ENCODE data around the gene AMBRA1.

Gene AMBRA1

DNA sequence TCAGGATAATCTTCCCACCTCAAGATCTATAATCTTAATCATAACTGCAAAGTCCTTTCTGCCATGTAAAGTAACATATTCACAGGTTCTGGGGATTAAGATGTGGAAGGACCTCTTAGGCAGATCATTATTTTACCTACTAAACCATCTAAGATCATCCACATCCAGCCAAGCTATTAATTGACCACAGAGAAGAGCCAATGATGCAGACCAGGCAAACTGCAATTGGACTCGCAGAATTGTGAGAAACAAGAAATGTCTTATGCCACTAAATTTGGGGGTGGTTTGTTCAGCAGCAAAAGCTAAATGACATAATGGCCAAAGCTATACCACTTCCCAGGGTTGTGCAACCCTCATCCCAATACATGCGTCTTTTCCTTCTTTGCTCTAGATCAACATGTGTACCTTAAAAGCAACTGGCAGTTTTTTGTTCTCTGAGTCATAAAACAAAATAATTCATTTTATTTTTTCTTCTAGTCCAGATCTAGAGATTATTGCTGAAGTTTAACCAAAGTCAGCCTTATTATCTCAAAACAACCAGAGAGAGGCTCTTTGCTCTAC, 113.6 kb downstream of the AMBRA1 start:
- H3K36me3 Mint-ChIP-seq (ENCODE audit: low read depth) = no peaks in the 10 kb centered on the region
- peaks cover 4% of the 10 kb centered on the region for H3K4me1 Mint-ChIP-seq
- TF ChIP-seq, protein P1, sequence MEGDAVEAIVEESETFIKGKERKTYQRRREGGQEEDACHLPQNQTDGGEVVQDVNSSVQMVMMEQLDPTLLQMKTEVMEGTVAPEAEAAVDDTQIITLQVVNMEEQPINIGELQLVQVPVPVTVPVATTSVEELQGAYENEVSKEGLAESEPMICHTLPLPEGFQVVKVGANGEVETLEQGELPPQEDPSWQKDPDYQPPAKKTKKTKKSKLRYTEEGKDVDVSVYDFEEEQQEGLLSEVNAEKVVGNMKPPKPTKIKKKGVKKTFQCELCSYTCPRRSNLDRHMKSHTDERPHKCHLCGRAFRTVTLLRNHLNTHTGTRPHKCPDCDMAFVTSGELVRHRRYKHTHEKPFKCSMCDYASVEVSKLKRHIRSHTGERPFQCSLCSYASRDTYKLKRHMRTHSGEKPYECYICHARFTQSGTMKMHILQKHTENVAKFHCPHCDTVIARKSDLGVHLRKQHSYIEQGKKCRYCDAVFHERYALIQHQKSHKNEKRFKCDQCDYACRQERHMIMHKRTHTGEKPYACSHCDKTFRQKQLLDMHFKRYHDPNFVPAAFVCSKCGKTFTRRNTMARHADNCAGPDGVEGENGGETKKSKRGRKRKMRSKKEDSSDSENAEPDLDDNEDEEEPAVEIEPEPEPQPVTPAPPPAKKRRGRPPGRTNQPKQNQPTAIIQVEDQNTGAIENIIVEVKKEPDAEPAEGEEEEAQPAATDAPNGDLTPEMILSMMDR (IDR thresholded peaks at IDR 0.05) = no peak
- no peaks in the 10 kb centered on the region for H3K9me3 Mint-ChIP-seq
- no peak overlapping the region for H3K4me3 Mint-ChIP-seq
- no peaks in the 10 kb centered on the region for H3K27me3 Mint-ChIP-seq (ENCODE audit: low read depth, poor library complexity)
- H3K27ac Mint-ChIP-seq = no peak overlapping the region
- no peak for DNase-seq

DNA sequence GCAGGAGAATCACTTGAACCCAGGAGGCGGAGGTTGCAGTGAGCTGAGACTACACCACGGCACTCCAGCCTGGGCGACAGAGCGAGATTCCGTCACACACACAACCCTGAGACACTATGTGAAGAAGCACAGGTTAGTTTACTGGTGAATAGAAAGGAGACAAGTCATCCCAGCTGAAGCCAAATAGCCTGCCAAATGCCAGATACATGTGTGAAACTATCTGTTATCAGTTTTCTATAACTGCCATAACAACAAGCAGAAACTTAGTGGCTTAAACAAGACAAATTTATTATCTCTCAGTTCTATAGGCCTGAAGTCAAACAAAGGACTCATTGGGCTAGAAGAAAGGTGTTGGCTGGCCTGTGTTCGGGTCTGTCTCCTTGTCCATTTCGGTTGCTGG, 114.2 kb downstream of the AMBRA1 start:
- no peaks in the 10 kb centered on the region for H3K9me3 Mint-ChIP-seq
- no peaks in the 10 kb centered on the region for H3K36me3 Mint-ChIP-seq (ENCODE audit: low read depth)
- TF ChIP-seq, protein P1 (IDR thresholded peaks at IDR 0.05) = no peak
- no peak overlapping the region for H3K4me3 Mint-ChIP-seq
- H3K4me1 Mint-ChIP-seq = peaks cover 4% of the 10 kb centered on the region
- no peaks in the 10 kb centered on the region for H3K27me3 Mint-ChIP-seq (ENCODE audit: low read depth, poor library complexity)
- no peak for DNase-seq
- no peak overlapping the region for H3K27ac Mint-ChIP-seq

DNA sequence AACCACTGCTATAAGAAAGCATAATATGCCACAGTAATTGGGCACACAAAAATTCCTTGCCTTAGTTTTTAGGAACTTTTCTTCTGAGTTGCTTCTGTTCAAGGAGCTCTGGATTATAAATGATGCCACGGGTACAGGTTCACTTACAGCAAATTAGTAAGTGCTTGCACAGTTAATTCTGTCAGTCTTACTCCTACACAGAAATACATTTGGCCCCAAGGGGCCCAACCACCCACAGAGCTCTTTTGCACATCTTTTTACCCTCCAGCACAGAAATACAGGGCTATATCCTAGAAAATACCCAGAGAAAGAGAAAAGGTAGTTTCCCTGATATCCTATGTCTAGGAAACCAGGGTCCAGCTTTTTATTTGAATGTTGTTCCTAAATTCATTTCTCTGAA, 115.6 kb downstream of the AMBRA1 start:
- Mint-ChIP-seq H3K4me1 (peaks cover 7% of the 10 kb centered on the region), H3K9me3 (no peaks in the 10 kb centered on the region), H3K4me3 (no peak overlapping the region), H3K27me3 (ENCODE audit: low read depth, poor library complexity) (peaks cover under 1% of the 10 kb centered on the region), H3K27ac (no peak overlapping the region), H3K36me3 (ENCODE audit: low read depth) (peaks cover 4% of the 10 kb centered on the region)
- no peak for DNase-seq
- TF ChIP-seq, protein P1 (IDR thresholded peaks at IDR 0.05) = no peak

DNA sequence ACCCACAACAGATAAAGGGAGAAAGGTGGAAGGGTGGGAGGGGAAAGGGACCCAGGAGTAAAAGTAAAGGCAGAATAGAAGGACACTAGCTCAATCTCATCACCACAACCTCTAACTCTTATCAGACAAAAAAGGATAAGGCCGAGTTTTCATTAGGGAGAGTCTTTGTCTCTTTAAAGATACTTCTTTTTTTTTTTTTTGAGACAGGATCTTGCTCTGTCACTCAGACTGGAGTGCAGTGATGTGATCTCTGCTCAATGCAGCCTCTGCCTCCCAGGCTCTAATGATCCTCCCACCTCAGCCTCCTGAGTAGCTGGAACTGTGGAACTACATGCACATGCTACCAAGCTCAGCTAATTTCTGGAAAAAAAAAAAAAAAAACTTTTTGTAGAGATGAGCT, 116.7 kb downstream of the AMBRA1 start:
- H3K27ac Mint-ChIP-seq = no peak overlapping the region
- peaks cover 9% of the 10 kb centered on the region for H3K4me1 Mint-ChIP-seq
- H3K36me3 Mint-ChIP-seq (ENCODE audit: low read depth) = peaks cover 6% of the 10 kb centered on the region
- peaks cover 2% of the 10 kb centered on the region for H3K27me3 Mint-ChIP-seq (ENCODE audit: low read depth, poor library complexity)
- no peak overlapping the region for H3K4me3 Mint-ChIP-seq
- TF ChIP-seq, protein P1 (IDR thresholded peaks at IDR 0.05) = no peak
- DNase-seq = no peak
- H3K9me3 Mint-ChIP-seq = no peaks in the 10 kb centered on the region

DNA sequence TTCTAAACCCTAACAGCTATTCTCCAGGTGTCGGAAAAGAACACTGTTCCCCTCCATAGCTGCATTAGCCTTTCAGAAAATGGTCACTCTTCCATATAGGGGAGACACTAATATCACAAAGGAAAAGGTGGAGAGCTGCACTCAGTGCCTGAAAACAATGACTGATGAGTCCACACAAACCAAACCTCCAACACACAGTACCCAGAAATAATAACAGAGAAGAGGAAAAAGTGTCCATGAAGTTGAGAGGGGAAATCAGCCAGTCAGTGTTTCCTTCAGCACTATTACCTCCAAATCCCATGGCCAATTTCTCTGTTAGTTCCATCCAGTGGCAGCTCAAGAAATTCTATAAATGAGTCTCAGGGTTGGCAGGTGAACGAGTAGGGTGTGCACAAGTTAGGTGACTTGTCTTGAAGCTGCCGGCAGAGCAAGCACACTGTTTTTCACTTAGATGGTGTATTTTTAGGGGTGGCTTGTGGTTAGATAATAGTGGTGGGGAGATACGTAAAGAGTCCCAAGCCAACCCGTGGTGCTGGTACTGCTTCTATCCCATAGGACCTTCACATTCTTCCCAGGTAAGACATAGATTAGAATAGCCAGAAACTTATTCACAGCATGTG, 117.8 kb downstream of the AMBRA1 start:
- TF ChIP-seq, protein P1 (IDR thresholded peaks at IDR 0.05) = no peak
- no peak overlapping the region for H3K27ac Mint-ChIP-seq
- peaks cover 9% of the 10 kb centered on the region for H3K4me1 Mint-ChIP-seq
- DNase-seq = no peak
- no peak overlapping the region for H3K4me3 Mint-ChIP-seq
- peaks cover 2% of the 10 kb centered on the region for H3K27me3 Mint-ChIP-seq (ENCODE audit: low read depth, poor library complexity)
- no peaks in the 10 kb centered on the region for H3K9me3 Mint-ChIP-seq
- peaks cover 6% of the 10 kb centered on the region for H3K36me3 Mint-ChIP-seq (ENCODE audit: low read depth)

All from nephron progenitor cell (in vitro differentiated cells).